ENCODE measurements around the gene LSS.
"Not testable (repeated sequence)": the region's sequence is repeated elsewhere in the genome, so short reads cannot be mapped to it uniquely, and the experiment has no call there.

DNA sequence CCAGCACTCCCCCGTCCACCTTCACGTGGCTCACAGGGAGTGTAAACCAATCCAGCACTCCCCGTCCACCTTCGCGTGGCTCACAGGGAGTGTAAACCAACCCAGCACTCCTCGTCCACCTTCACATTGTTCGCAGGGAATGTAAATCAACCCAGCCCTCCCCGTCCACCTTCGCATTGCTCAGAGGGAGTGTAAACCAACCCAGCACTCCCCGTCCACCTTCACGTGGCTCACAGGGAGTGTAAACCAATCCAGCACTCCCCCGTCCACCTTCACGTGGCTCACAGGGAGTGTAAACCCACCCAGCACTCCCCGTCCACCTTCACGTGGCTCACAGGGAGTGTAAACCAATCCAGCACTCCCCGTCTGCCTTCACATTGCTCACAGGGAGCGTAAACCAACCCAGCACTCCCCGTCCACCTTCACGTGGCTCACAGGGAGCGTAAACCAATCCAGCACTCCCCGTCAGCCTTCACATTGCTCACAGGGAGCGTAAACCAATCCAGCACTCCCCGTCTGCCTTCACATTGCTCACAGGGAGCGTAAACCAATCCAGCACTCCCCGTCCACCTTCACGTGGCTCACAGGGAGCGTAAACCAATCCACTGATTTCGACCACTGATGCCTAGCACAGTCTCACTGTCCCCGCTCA, 88.1 kb downstream of the LSS start:
- TF ChIP-seq, protein P1, sequence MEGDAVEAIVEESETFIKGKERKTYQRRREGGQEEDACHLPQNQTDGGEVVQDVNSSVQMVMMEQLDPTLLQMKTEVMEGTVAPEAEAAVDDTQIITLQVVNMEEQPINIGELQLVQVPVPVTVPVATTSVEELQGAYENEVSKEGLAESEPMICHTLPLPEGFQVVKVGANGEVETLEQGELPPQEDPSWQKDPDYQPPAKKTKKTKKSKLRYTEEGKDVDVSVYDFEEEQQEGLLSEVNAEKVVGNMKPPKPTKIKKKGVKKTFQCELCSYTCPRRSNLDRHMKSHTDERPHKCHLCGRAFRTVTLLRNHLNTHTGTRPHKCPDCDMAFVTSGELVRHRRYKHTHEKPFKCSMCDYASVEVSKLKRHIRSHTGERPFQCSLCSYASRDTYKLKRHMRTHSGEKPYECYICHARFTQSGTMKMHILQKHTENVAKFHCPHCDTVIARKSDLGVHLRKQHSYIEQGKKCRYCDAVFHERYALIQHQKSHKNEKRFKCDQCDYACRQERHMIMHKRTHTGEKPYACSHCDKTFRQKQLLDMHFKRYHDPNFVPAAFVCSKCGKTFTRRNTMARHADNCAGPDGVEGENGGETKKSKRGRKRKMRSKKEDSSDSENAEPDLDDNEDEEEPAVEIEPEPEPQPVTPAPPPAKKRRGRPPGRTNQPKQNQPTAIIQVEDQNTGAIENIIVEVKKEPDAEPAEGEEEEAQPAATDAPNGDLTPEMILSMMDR (conservative IDR thresholded peaks at IDR 0.05; ENCODE audit: low read depth, low read length) = not testable (repeated sequence)
- not testable (repeated sequence) for TF ChIP-seq EZH2 (IDR thresholded peaks at IDR 0.05; ENCODE audit: borderline replicate concordance, low read depth, low read length, poor library complexity, severe bottlenecking)
